ENCODE results near the gene ARID5B. TPM values are rescaled to one million over a fixed set of nuclear protein-coding genes. Genes with fewer than 3 reads are reported as not detected.

The ARID5B gene
- total RNA-seq, 4 donors from 2014 or later, result 7.6 to 36.3 (median 21.2) TPM

DNA sequence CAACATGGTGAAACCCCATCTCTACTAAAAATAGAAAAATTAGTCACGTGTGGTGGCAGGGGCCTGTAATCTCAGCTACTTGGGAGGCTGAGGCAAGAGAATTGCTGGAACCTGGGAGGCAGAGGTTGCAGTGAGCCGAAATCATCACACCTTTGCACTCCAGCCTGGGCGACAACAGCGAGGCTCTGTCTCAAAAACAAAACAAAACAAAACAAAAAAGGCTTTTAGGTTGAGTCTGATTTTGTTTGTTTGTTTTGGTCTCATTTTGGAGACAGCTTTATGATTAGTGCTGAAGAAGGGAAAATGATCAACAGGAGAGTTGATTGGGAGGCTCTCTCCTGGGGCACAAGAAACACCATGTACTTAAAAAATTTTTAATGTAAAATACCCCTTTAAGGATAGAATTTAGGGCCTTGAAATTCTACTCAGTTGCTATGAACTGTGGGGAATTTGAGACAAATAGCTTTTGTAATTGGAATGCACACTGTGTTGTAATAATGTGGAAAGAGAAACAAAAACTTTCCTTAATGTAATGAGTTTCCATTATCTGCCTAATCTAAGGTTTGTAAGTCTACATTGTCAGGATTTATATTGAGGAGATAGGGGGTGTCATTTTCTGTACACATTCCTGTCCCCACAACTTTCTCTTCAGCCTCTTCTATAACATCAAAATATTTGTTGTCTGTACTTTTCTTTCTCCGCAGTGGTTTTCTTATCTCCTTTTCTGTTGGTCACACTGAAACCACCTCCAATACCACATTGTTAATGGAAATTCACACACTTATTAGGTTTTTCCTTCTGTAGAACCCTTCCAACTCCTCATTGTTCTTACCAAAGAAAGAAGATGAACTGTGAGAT is 41.3 kb downstream of the ARID5B start:
- Histone ChIP-seq H3K4me1 (peaks cover 0 to 26% of the 10 kb centered on the region in 2 donors), H3K9me3 (no peaks in the 10 kb centered on the region), H3K27me3 (no peaks in the 10 kb centered on the region), H3K36me3 (no peaks in the 10 kb centered on the region), H3K4me3 (replicated peaks in 1 of 3) (no peak overlapping the region), H3K27ac (peak overlapping the region; percentile 32 to 47 (median 43))
- intact Hi-C loops (cut with DNase I), result no loop called here
- DNase-seq, result no peak
- WGBS, 2 donors, result 84 to 90% methylated on average over 5 of the region's 5 CpGs
- no peak for TF ChIP-seq CTCF (IDR thresholded peaks at IDR 0.05)
- no peak for TF ChIP-seq POLR2A (IDR thresholded peaks at IDR 0.05)

GRCh38 chr10:61943674-61944378 is 42.3 kb downstream of the ARID5B start:
- no peak overlapping the region for H3K4me3 ChIP-seq (replicated peaks in 1 of 3)
- H3K27me3 ChIP-seq, result no peaks in the 10 kb centered on the region
- intact Hi-C loops (cut with DNase I), result no loop called here
- peak in 1 of 6 experiments; percentile 24 for TF ChIP-seq CTCF (IDR thresholded peaks at IDR 0.05)
- no peak for TF ChIP-seq POLR2A (IDR thresholded peaks at IDR 0.05)
- DNase-seq, result no peak
- peaks cover 0 to 22% of the 10 kb centered on the region in 2 donors for H3K4me1 ChIP-seq
- H3K36me3 ChIP-seq, result no peaks in the 10 kb centered on the region
- H3K27ac ChIP-seq, result peak overlapping the region in 2 of 3 donors; percentile 32 to 43
- H3K9me3 ChIP-seq, result no peaks in the 10 kb centered on the region
- 55 to 58% methylated on average over 1 of the region's 1 CpG for WGBS, 2 donors

- DNase-seq, result no peak
- H3K27me3 ChIP-seq, result no peaks in the 10 kb centered on the region
- intact Hi-C loops (cut with DNase I), result no loop called here
- H3K36me3 ChIP-seq, result no peaks in the 10 kb centered on the region
- H3K9me3 ChIP-seq, result no peaks in the 10 kb centered on the region
- WGBS, 2 donors, result 90% methylated on average over 1 of the region's 1 CpG
- no peak overlapping the region for H3K4me3 ChIP-seq (replicated peaks in 1 of 3)
- H3K4me1 ChIP-seq, result peaks cover 0 to 21% of the 10 kb centered on the region in 2 donors
- TF ChIP-seq CTCF (IDR thresholded peaks at IDR 0.05), result no peak
- no peak for TF ChIP-seq POLR2A (IDR thresholded peaks at IDR 0.05)
- peak overlapping the region in 1 of 3 donors; percentile 32 for H3K27ac ChIP-seq
Observed at GRCh38 chr10:61944410-61945147, 43.1 kb downstream of the ARID5B start.

DNA sequence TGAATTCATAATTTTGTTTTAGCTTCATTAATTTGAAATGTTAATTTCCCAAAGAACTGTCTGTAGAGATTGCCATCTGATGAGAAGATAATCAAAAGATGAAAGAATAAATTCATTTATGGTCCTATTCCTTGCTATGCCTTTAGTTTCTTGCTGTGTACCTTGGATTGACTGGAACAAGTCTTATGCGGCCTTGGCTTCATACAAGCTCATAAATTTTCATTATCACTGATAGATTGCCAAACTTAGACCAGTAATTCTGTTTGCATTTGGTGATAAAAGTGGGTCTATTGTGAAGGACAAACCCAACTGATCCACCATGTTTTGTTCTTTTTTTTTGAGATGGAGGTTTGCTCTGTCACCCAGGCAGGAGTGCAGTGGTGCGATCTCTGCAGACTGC is 48.2 kb downstream of the ARID5B start:
- Histone ChIP-seq H3K4me1 (peaks cover 0 to 3% of the 10 kb centered on the region in 2 donors), H3K27me3 (no peaks in the 10 kb centered on the region), H3K9me3 (no peaks in the 10 kb centered on the region), H3K27ac (no peak overlapping the region), H3K4me3 (replicated peaks in 1 of 3) (no peak overlapping the region), H3K36me3 (no peaks in the 10 kb centered on the region)
- TF ChIP-seq CTCF (IDR thresholded peaks at IDR 0.05) (no peak), POLR2A (IDR thresholded peaks at IDR 0.05) (no peak)
- WGBS, 2 donors, result 99 to 100% methylated on average over 2 of the region's 2 CpGs
- no peak for DNase-seq
- intact Hi-C loops (cut with DNase I), result no loop called here
